HCT116 (cell line): ENCODE measurements around the gene GSC2.

Experiments
- CTCF ChIP-seq, 3 experiments: fragments of 200-600 bp in 1 of 3; sonication (generic) in 1 of 3; IDR thresholded peaks in 2 of 3; conservative IDR thresholded peaks in 1 of 3; 2 replicates each; pipeline ENCODE4 v1.5.1; 2012 to 2017; ENCODE audit warnings: low read depth in 2 of 3, low read length in 2 of 3, antibody characterized with exemption in 1 of 3, borderline replicate concordance in 1 of 3, control low read depth in 1 of 3, mild to moderate bottlenecking in 1 of 3, mixed read lengths in 1 of 3, mixed run types in 1 of 3, moderate library complexity in 1 of 3; ENCODE audit not compliant: insufficient read depth in 1 of 3
- POLR2A ChIP-seq: IDR thresholded peaks from 2 replicates; pipeline ENCODE4 v1.7.0; 2011; ENCODE audit warnings: borderline replicate concordance; ENCODE audit not compliant: insufficient read depth, insufficient read length; ENCODE audit errors: extremely low read depth
- REST ChIP-seq: IDR thresholded peaks from 2 replicates; pipeline ENCODE4 v1.6.1; 2012; ENCODE audit warnings: low read depth
- YY1 ChIP-seq: IDR thresholded peaks from 2 replicates; pipeline ENCODE4 v1.6.1; 2011; ENCODE audit warnings: low read length, low read depth, moderate library complexity, mild to moderate bottlenecking; ENCODE audit not compliant: insufficient replicate concordance; ENCODE audit errors: extremely low read depth
- ZNF274 ChIP-seq: fragments of 200-500 bp; sonication (Bioruptor generic); IDR thresholded peaks from 2 replicates; pipeline ENCODE4 v1.6.1; 2014; ENCODE audit warnings: mild to moderate bottlenecking, low read depth, low read length, inconsistent platforms

- TF ChIP-seq CTCF (IDR thresholded peaks at IDR 0.05 in 2 of 3, conservative IDR thresholded peaks at IDR 0.05 in 1 of 3; ENCODE audit: borderline replicate concordance in 1 of 3, insufficient read depth in 1 of 3, low read depth in 2 of 3, low read length in 2 of 3) (no peak), YY1 (no peak), POLR2A (no peak), REST (no peak), ZNF274 (no peak)
Measured at GRCh38 chr22:19148417-19149046, 1.6 kb downstream of the GSC2 start.
